NCI-H1694 treated with DMSO at 0.1 percent for 48 hours (cell line): ENCODE results near the gene METTL8.
"Not testable (repeated sequence)": the region's sequence is repeated elsewhere in the genome, so short reads cannot be mapped to it uniquely, and the experiment has no call there.

Source experiments
- DNase-seq: peaks from one replicate; lab custom pipeline; 2025; lab: John Stamatoyannopoulos, UW

The METTL8 gene

DNA sequence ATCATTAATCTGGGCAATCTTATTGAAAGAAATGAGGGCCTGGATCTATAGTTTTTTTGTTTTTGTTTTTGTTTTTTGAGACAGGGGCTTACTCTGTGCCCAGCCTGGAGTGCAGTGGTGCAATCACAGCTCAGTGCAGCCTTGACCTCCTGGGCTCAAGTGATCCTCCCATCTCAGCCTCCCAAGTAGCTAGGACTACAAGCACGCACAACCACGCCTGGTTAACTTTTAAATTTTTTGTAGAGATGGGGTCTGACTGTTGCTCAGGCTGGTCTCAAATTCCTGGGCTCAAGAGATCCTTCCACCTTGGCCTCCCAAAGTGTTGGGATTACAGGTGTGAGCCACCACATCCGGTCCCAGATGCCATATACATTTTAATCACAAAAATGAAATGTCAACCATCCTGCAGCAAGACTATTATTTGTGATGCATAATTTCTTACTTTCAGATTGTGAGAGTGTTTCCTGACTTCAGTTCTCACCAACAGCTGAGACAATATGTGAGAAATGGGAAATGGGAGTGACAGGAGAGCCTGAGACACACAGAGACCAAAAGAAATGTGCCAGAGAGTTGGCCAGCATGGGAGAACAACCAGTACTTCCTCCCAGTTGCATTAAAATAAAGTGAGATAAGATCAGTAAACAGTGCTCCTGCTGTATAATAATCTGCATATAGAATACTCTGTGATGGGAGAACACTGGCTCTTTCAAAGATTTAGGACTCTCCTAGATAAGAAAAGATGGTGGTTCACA, 87.6 kb downstream of the METTL8 start:
- DNase-seq, result no peak

GRCh38 chr2:171344182-171344581, 89.6 kb downstream of the METTL8 start:
- no peak for DNase-seq

DNA sequence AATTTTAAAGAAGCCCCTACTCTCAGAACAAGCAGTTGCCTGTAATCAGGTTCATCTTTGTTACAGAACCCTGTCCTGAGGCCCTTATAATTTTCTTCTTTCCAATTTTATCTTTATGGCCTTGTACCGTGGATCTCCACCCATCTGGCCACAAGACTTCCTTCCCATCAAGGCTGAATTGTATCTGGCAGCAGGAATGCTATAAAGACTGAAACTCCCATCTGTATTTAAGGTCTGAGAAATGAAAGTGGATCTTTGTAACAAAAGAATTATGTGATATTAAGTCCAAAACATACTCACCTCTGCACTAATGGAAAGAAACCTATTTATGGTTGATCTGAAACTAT, 91.8 kb downstream of the METTL8 start:
- DNase-seq, result no peak

DNA sequence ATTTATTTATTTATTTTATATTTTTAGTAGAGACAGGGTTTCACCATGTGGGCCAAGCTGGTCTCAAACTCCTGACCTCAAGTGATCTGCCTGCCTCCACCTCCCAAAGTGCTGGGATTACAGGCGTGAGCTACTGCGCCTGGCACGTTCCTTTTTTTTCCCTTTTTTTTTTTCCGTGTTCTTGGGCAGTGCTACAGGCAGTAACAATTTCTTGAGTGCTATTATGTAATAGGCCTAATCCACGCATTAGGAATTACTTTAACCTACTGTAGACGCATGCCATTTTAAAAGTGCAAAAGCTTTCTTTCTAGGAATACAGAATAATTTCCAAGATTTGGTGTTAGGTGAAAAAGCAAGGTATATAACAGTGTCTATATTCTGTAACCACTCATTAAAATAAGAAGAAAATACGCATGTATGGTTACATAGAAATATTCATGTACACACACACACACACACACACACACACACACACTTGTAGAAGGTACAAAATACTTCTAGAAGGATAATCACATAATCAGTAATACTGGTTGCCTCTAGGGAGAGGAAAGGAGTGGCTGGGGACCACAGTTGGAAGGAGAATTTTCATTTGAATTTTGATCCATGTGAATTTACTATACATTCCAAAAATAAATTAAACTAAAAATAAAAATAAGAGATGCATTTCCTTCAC, 92.3 kb downstream of the METTL8 start:
- DNase-seq, result no peak

DNA sequence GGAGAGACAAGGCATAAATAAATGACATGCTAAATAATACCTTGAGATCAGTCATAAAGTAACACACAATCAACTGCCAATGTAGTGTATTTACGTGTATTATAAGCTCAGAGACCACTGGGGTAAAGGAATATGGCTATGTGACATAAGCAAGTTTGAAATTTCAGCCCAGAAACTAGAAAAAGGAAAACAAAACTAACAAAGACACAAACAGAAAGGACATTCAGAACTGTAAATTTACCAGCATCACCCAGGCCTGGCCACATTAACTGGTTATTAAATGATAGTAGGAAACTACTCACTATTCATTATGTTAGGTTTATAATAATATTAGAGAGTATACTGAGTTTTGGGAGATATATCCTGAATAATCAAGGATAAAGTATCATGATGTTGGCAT, 98.8 kb downstream of the METTL8 start:
- no peak for DNase-seq

GRCh38 chr2:171334171-171334570, 99.6 kb downstream of the METTL8 start:
- DNase-seq, result no peak

- DNase-seq, result no peak
These were observed 103.4 kb downstream of the METTL8 start for GRCh38 chr2:171330155-171330956.

DNA sequence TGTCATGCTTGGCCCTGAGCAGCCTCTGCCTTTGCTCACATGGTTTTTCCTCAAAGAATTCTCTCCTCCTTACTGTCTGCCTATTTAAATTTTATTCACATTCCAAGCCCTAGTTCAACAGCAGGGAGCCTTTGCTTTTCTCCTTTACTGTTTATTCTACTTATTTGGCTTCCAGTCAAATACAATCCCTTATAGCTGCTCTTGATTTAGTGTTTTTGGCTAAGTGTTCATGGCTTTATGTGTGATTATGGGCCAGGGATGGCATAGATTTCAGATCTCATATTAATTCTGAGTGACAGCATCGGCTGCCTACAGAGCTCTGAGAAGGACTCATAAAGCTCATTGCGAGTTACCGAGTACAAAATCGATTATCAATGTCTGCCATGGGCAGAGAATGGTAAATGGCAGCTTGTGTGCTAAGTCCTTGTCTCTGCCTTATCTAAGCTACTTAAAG, 106.7 kb downstream of the METTL8 start:
- DNase-seq, result no peak

GRCh38 chr2:171325886-171326585, 107.8 kb downstream of the METTL8 start:
- no peak for DNase-seq

GRCh38 chr2:171323971-171324528, 109.7 kb downstream of the METTL8 start:
- DNase-seq, result no peak

- DNase-seq, result no peak
These were observed 110.9 kb downstream of the METTL8 start for GRCh38 chr2:171322928-171323327.

DNA sequence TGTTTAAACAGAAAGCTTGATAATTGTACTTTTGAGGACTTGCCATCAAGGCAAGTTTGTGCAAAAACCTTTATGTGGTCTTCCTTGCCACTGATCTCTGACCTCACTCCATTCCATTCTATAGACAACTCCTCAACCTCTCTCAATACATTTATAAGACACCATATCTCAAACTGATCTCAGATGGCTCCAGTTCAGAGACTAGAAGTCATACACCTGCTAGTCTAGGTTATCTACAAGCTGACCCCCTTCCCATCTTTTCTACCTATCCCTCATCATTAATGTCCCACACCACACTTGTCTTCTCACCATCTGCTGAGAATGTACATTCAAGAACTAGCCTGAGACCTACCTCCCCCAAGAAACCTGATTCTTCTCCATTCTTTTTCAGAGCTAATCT, 113.1 kb downstream of the METTL8 start:
- no peak for DNase-seq

DNA sequence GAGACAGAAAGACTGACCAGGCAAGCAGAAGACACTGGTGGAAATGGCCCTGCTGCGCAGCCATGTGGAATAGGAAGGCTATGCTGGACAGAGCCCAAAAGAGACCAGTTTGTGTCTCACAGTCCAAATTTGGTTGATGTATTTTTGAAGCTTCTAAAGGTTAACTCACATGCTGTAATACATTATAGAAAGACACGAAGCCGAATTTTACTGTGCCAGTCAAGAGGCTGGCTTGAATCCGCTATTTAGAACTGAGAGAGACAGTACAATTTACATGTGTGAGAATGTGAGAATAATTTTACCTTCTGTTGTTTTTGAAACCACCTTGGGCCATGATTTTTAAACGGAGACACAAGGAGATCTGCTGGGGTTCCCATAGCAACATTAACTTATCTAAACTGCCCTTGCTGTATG, 113.6 kb downstream of the METTL8 start:
- DNase-seq, result no peak

- DNase-seq, result no peak
These were observed 114.5 kb downstream of the METTL8 start for GRCh38 chr2:171319164-171319810.

DNA sequence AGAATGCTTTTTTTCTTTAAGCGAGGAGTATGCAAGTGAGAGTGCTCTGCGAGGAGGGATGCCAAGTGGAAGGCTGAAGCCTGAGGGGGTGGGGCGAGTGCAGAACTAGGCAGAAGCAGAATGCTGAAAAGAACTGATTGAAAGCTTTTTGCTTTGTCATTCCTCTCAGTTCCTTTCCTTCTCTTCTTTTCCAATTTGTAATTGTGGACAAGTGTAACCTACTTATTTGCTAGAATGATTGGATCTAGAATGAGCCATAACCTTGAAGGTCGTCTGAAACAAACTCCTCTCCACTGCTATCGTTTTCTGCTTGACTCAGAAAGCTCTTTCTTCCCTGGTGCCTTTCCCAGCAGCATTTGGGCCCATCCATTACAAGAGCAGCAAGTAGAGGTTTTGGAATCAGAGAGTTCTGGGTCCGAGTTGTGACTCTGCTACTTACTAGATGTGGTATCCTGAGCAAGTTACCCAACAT, 115.3 kb downstream of the METTL8 start:
- DNase-seq, result no peak

DNA sequence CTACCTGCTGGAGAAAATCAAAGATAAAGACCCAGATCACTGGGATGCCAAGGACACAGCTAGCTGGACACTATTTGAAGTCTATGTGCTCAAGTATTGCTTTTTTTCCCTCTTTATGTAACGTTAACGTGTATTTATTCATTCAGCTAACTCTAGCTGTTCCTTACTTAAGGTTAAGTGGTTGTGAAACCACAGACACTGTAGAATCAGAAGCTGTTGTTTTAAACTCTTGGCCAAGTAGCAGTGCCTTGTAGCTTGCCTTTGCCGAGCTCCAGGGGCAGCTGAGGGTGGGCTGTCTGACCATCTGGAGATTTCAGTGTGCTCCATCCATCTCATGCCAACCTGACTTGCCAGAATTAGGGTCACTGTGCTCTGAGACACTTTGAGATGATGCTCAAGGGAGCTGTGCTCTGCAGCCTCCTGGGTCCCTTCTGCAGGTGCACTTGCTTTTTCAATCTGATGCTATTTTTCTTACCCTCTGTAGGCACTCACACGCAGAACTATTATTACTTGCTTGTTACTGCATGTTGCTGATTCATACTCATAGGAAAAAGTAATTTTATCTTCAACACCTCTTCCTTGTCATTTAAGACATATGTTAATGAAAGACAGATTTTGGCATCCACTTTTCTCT, 116.2 kb downstream of the METTL8 start:
- DNase-seq, result no peak

- DNase-seq, result no peak
These were observed 116.9 kb downstream of the METTL8 start for GRCh38 chr2:171316755-171317337.

DNA sequence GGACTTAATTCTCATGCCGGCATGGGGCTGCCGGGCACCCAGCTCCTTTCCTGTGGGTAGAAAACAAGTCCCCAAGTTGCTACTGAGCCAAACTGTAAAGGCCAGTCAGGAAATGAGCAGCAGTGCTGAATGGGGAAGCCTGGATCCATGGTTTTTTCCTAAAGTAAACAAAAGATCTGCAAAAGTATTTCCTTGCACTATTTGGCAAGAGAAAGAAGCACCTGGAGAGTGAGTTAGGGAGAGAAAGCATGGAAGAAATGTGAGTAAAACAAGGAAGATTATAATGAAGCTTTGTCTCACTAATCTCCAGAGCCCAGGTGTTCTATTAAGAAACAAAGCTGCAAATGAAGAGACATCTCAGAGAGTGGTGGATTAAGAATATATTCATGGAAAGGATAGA, 117.6 kb downstream of the METTL8 start:
- no peak for DNase-seq

- DNase-seq, result no peak
These were observed 118.0 kb downstream of the METTL8 start for GRCh38 chr2:171315781-171316180.

DNA sequence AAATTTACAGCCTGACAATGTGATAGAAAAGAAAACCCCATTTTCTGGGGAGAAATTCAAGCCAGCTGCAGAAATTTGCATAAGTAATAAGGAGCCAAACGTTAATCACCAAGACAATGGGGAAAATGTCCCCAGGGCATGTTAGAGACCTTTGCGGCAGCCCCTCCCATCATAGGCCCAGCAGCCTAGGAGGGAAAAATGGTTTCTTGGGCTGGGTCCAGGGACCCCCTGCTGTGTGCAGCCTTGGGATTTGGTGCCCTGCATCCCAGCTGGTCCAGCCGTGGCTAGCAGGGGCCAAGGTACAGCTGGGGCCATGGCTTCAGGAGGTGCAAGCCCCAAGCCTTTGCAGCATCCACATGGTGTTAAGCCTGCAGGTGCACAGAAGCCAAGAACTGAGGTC, 121.6 kb downstream of the METTL8 start:
- DNase-seq, result not testable (repeated sequence)
